Uterus (tissue), 2 donors: Measurements from ENCODE around the gene SIX2.

ENCODE experiments used
- CTCF ChIP-seq, 4 experiments: fragments of 200-600 bp in 2 of 4; fragments of 450-650 bp in 2 of 4; sonication (generic) in 2 of 4; IDR thresholded peaks; one replicate each; pipeline ENCODE4 v1.5.1; 2016 to 2019; ENCODE audit warnings: antibody characterized with exemption in 4 of 4, mild to moderate bottlenecking in 2 of 4, moderate library complexity in 1 of 4
- POLR2A ChIP-seq, 2 donors: fragments of 450-650 bp; IDR thresholded peaks; one replicate each; pipeline ENCODE4 v1.6.1; 2016; ENCODE audit warnings: antibody characterized with exemption in 2 of 2, mild to moderate bottlenecking in 1 of 2, moderate library complexity in 1 of 2

- TF ChIP-seq CTCF (IDR thresholded peaks at IDR 0.05): no peak
- no peak for TF ChIP-seq POLR2A (IDR thresholded peaks at IDR 0.05)
Observed at GRCh38 chr2:44972771-44973535, 36.3 kb downstream of the SIX2 start.
